ENCODE results near the gene RNF157. TPM values are rescaled to one million over a fixed set of nuclear protein-coding genes. Genes with fewer than 3 reads are reported as not detected.

The RNF157 gene
- total and polyA plus RNA-seq, 2 of the 13 experiments (the other 11 are each of a cell fraction or from before 2014, with no cell fraction given): 0.44 to 1.5 TPM

DNA sequence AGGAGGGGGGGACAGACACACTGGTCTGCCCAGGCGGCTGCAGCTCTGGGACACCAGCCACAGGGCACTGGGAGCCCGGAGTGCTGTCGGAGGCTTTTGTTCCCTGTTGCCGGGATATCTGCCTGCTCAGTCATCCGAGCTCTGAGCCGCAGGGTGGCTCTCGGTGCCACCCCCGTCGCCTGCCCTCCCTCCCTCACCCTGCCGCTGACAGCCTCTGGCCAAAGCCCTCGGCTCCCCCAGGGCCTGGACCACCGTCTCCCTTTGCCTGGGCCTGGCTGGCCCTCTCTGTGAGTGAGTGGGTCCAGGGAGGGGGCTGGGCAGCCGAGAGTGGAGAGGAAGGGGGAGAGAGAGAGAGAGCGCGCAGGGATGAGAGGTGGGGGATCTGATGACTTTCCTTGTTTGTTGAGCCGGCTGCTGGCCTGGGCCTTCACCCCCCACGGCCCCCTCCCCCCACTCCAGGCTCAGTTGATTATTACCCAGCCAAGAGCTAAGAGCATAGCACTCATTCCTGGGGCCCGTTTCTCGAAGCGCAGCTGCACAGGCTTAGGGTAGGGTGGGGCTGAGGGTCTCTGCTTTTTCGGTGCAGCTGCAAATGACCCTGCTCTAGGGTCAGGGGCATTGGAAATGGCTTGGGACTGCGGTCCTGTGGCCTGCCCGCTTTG lies 101.9 kb downstream of the RNF157 start (continued):
- TF ChIP-seq, protein P1, sequence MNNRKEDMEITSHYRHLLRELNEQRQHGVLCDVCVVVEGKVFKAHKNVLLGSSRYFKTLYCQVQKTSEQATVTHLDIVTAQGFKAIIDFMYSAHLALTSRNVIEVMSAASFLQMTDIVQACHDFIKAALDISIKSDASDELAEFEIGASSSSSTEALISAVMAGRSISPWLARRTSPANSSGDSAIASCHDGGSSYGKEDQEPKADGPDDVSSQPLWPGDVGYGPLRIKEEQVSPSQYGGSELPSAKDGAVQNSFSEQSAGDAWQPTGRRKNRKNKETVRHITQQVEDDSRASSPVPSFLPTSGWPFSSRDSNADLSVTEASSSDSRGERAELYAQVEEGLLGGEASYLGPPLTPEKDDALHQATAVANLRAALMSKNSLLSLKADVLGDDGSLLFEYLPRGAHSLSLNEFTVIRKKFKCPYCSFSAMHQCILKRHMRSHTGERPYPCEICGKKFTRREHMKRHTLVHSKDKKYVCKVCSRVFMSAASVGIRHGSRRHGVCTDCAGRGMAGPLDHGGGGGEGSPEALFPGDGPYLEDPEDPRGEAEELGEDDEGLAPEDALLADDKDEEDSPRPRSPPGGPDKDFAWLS (CRISPR knock-in tag; IDR thresholded peaks at IDR 0.05; ENCODE audit: borderline replicate concordance): no peak
- TF ChIP-seq PHB2 (IDR thresholded peaks at IDR 0.05; ENCODE audit: partially characterized antibody) (no peak), TSC22D2 (CRISPR knock-in tag; IDR thresholded peaks at IDR 0.05; ENCODE audit: borderline replicate concordance) (0 out of 2 replicates have a peak, but pooled peaks have one; percentile 20), KDM6A (CRISPR knock-in tag; IDR thresholded peaks at IDR 0.05; ENCODE audit: low read depth) (peak; percentile 79; the same call in 1 of the 2 replicates), ZNF878 (CRISPR knock-in tag; IDR thresholded peaks at IDR 0.05) (peak; percentile 84; the same call in 1 of the 2 replicates), HMG20A (CRISPR knock-in tag; IDR thresholded peaks at IDR 0.05; ENCODE audit: borderline replicate concordance) (no peak; the same call in none of the 2 replicates), ARNT (IDR thresholded peaks at IDR 0.05) (no peak), ZNF496 (CRISPR knock-in tag; IDR thresholded peaks at IDR 0.05; ENCODE audit: insufficient replicate concordance) (no peak), MXD4 (CRISPR knock-in tag; IDR thresholded peaks at IDR 0.05) (peak; percentile 56), ZNF230 (CRISPR knock-in tag; IDR thresholded peaks at IDR 0.05) (no peak), ZNF232 (CRISPR knock-in tag; IDR thresholded peaks at IDR 0.05; ENCODE audit: borderline replicate concordance) (peak; percentile 66; the same call in 1 of the 2 replicates), PHF20 (CRISPR knock-in tag; IDR thresholded peaks at IDR 0.05) (no peak)
- TF ChIP-seq, protein P2, sequence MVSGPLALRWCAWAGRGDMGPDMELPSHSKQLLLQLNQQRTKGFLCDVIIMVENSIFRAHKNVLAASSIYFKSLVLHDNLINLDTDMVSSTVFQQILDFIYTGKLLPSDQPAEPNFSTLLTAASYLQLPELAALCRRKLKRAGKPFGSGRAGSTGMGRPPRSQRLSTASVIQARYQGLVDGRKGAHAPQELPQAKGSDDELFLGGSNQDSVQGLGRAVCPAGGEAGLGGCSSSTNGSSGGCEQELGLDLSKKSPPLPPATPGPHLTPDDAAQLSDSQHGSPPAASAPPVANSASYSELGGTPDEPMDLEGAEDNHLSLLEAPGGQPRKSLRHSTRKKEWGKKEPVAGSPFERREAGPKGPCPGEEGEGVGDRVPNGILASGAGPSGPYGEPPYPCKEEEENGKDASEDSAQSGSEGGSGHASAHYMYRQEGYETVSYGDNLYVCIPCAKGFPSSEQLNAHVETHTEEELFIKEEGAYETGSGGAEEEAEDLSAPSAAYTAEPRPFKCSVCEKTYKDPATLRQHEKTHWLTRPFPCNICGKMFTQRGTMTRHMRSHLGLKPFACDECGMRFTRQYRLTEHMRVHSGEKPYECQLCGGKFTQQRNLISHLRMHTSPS (CRISPR knock-in tag; IDR thresholded peaks at IDR 0.05; ENCODE audit: low read depth): peak; percentile 87
- TF ChIP-seq, protein P3, sequence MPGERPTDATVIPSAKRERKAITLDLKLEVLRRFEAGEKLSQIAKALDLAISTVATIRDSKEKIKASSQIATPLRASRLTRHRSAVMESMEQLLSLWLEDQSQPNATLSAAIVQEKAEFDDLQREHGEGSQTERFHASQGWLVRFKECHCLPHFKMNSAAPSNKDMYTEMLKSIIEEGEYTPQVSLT (CRISPR knock-in tag; IDR thresholded peaks at IDR 0.05; ENCODE audit: borderline replicate concordance, low read depth): no peak; the same call in 1 of the 2 replicates
- TF ChIP-seq, protein P4, sequence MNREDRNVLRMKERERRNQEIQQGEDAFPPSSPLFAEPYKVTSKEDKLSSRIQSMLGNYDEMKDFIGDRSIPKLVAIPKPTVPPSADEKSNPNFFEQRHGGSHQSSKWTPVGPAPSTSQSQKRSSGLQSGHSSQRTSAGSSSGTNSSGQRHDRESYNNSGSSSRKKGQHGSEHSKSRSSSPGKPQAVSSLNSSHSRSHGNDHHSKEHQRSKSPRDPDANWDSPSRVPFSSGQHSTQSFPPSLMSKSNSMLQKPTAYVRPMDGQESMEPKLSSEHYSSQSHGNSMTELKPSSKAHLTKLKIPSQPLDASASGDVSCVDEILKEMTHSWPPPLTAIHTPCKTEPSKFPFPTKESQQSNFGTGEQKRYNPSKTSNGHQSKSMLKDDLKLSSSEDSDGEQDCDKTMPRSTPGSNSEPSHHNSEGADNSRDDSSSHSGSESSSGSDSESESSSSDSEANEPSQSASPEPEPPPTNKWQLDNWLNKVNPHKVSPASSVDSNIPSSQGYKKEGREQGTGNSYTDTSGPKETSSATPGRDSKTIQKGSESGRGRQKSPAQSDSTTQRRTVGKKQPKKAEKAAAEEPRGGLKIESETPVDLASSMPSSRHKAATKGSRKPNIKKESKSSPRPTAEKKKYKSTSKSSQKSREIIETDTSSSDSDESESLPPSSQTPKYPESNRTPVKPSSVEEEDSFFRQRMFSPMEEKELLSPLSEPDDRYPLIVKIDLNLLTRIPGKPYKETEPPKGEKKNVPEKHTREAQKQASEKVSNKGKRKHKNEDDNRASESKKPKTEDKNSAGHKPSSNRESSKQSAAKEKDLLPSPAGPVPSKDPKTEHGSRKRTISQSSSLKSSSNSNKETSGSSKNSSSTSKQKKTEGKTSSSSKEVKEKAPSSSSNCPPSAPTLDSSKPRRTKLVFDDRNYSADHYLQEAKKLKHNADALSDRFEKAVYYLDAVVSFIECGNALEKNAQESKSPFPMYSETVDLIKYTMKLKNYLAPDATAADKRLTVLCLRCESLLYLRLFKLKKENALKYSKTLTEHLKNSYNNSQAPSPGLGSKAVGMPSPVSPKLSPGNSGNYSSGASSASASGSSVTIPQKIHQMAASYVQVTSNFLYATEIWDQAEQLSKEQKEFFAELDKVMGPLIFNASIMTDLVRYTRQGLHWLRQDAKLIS (CRISPR knock-in tag; IDR thresholded peaks at IDR 0.05): 0 out of 2 replicates have a peak, but pooled peaks have one; percentile 68
- TF ChIP-seq, protein P5, sequence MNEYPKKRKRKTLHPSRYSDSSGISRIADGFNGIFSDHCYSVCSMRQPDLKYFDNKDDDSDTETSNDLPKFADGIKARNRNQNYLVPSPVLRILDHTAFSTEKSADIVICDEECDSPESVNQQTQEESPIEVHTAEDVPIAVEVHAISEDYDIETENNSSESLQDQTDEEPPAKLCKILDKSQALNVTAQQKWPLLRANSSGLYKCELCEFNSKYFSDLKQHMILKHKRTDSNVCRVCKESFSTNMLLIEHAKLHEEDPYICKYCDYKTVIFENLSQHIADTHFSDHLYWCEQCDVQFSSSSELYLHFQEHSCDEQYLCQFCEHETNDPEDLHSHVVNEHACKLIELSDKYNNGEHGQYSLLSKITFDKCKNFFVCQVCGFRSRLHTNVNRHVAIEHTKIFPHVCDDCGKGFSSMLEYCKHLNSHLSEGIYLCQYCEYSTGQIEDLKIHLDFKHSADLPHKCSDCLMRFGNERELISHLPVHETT (CRISPR knock-in tag; conservative IDR thresholded peaks at IDR 0.05): 0 out of 2 replicates have a peak, but pooled peaks have one; percentile 49
